ENCODE measurements around the gene MCRS1. TPM values are rescaled to one million over a fixed set of nuclear protein-coding genes. Genes with fewer than 3 reads are reported as not detected.
A peak's percentile ranks its signal among the peaks of the same experiment; 100 is the strongest.
"Not testable (repeated sequence)": the region's sequence is repeated elsewhere in the genome, so short reads cannot be mapped to it uniquely, and the experiment has no call there.

Gene MCRS1, protein sequence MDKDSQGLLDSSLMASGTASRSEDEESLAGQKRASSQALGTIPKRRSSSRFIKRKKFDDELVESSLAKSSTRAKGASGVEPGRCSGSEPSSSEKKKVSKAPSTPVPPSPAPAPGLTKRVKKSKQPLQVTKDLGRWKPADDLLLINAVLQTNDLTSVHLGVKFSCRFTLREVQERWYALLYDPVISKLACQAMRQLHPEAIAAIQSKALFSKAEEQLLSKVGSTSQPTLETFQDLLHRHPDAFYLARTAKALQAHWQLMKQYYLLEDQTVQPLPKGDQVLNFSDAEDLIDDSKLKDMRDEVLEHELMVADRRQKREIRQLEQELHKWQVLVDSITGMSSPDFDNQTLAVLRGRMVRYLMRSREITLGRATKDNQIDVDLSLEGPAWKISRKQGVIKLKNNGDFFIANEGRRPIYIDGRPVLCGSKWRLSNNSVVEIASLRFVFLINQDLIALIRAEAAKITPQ
- 58.5 and 73.9 TPM in 2 replicates for total RNA-seq

- DNase-seq, result peak; percentile 94
Observed at GRCh38 chr12:49567611-49568441, at the start of gene MCRS1. TSS of gene MCRS1 (minus strand) at chr12:49568142. CDS start at chr12:49566731, 1,411 bp downstream.

- peak; percentile 51 for DNase-seq
Observed at GRCh38 chr12:49616533-49617219, 48.7 kb upstream of the MCRS1 start.

GRCh38 chr12:49615725-49616124 is 47.8 kb upstream of the MCRS1 start:
- no peak for DNase-seq

- DNase-seq, result no peak
Observed at GRCh38 chr12:49612210-49612609, 44.3 kb upstream of the MCRS1 start.

- DNase-seq, result not testable (repeated sequence)
Observed at GRCh38 chr12:49610785-49611184, 42.8 kb upstream of the MCRS1 start.

DNA sequence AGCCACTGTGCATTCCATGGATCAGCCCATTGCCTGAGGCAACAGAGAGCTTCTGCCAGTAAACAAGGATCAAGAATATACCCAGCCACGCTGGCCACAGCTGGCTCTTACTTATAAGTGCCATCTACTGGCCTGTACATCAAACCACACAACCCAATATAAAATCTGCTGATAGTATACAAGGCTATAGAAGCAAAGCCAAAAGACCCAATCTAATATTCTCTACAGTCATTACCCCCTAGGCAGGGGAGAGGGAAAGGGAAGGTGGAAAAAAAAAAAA is 41.9 kb upstream of the MCRS1 start:
- peak; percentile 19 for DNase-seq

DNA sequence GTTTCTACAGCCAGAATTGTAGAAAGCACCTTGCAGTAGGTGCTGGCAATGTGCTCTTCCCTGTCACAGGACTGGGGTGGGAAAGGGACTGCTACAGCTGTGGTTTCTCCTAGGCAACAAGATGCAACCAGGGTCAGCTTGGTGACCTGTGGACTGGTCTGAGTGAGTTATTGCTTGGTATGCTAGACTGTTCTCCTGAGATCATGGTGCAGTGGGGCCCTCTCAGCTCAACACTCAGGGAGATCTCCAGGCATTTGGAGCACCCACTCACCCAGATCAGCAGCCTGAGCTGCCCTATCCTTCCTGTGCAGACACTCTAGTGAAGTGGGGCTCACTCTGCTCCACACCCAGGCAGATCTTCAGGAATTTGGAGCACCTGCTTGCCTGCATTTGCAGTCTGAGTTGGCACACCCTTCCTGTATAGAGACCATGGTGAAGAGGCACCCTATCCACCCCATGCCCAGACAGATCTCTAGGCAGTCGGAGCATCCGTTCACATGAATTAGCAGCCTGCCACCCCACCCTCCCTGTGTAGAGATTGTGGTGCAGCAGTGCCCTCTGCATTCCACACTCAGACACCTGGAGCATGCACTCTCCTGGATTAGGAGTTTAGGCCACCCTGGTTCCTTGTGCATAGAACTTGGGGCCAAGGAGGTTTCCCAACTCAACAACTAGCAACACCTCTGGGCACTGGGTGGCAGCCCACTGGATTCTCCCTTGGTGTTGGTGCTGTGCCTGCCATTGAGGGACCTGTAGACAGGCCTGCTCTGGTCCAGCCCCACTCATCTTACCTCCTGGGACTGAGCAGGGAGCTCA is 41.3 kb upstream of the MCRS1 start:
- DNase-seq, result no peak

DNA sequence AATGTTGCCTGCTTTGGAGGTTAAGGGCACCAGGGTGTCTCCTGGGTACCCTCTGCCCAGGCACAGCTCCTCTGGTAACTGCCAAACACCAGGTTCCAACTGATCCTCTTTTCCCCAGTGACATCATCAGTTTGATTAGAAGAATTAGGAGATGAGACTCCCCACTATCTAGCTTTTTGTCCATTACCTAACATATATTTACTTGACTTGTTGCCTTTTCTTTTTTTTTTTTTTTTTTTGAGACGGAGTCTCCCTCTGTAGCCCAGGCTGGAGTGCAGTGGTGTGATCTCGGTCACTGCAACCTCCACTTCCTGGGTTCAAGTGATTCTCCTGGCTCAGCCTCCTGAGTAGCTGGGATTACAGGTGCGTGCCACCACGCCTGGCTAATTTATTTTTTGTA is 37.6 kb upstream of the MCRS1 start, which contains the start of gene FAM186B:
FAM186B (minus strand) TSS at position 101 of the 400 bp plus-strand sequence. CDS start 162 bp downstream, outside the sequence.
- DNase-seq, result not testable (repeated sequence)

GRCh38 chr12:49604856-49605255 is 36.9 kb upstream of the MCRS1 start:
- DNase-seq, result no peak

DNA sequence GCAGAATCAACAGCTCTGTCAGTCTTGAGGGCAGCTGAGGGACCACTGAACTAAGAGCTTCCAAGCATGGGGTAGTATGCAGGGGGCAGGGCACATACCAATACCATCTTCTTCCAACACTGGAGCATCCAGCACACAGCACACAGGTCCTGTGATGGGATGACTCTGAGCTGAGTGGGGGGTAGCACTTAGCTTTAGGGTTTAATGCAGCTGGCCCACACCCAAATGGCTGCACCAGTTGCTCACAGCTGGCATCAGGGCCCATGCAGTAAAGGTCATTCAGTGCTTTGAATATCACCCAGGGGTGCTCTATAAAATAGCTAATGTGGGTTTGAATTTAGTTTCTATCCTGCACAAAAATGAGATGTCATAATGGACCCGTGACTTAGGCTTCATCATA is 35.8 kb upstream of the MCRS1 start:
- DNase-seq, result no peak

- no peak for DNase-seq
Observed at GRCh38 chr12:49599961-49600360, 32.0 kb upstream of the MCRS1 start.

DNA sequence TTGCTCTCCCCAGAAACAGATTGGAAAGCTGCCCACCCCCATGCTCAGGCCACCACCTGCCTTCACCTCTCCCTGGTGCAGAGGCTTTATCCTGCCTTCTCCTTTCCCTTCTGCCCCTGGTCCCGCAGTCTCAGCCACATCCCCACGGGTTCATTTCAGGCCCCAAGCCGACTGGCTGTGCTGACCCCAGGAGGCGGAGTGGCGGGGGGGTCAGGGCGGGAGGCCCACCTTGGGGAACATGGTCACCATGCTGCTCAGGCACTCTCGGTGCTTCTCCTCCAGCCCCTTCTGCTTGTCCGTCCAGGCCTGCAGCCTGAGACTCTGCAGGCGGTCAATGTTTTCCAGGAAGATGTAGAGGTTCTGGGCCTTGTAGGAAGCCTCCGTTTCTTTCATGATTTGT is 30.6 kb upstream of the MCRS1 start:
- DNase-seq, result no peak

DNA sequence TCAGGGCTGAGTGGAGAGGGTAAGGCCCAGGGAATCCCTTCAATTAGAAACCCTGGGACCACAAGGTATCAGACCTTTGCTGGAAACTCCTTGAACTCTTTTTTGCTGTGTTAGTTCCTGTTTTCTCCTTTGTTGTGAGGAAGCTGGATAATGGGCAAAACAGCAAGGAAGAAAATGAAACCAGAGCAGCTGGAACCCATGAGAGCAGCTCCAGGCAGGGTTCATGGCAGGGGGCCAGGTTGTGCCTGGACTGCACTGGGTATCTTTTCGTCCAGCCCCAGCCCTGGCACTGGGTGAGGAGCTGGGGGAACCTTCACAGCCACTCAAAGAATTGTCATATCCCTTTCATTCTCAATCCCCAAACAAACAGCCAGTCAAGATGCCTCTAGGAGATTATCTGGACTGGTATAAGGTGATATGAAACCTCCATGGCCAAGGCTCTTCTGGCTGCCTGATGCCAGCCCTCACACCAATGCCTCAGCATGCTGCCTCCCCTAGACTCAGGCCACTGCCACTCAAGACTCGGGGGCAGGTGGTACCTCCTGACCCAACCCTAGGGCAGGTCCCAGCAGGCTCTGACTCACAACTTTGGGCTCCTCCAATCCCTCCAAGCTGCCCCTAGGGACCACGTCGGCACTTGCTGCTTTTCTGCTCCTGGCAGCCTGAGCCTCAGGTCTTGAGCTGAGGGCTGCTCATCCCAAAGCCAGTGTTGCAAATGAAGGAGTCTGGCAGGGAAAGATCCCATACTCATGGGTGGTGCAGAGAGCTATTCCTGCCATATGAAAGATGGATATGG is 21.0 kb upstream of the MCRS1 start:
- DNase-seq, result no peak

GRCh38 chr12:49588281-49588680 is 20.3 kb upstream of the MCRS1 start:
- no peak for DNase-seq

GRCh38 chr12:49587174-49587908 is 19.4 kb upstream of the MCRS1 start:
- DNase-seq, result no peak

DNA sequence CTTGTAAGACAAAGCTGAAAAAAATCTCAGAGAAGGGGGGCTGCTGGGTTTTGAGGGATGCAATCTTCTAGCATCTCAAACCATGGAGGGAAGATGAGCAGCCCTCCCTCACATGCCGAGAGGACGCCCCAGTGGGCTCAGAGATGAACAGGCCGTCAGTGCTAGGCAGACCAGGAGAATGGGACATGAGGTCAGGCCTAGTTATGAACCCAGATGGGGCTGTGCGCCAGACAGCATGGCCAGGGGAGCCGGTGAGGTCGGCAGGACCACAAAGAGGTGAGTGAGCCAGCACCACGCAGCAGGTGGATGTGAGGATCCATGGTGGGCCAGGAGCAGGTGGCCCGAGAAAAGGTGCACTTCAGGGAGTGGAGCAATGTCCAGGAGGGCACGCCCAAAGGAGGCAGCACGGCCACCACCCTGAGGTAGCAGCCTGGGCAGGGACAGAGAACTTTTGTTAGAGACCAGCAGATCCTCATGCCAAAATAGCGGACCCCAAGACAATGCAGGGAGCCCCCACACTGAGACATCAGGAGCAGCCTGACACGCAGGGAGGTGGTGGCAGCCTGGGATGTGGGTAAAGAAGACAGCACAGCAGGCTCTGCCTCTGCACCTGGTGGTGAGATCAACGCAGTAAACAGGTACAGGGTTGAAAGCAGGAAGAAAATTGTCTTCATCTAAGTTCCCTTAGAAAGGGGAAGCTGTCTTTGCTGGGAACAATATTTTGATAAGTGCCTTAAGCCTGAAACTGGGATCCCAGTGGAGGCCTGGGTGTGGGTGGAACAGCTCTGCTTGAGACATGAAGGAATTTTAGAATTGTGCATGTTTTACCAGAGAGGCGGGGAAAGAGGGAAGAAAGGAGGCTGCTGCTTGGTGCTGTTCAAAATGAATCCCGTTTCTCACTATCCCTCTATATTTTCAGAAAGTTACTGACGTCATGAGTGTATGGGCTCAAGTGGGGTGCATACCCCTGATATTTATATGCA is 17.8 kb upstream of the MCRS1 start:
- DNase-seq, result no peak

DNA sequence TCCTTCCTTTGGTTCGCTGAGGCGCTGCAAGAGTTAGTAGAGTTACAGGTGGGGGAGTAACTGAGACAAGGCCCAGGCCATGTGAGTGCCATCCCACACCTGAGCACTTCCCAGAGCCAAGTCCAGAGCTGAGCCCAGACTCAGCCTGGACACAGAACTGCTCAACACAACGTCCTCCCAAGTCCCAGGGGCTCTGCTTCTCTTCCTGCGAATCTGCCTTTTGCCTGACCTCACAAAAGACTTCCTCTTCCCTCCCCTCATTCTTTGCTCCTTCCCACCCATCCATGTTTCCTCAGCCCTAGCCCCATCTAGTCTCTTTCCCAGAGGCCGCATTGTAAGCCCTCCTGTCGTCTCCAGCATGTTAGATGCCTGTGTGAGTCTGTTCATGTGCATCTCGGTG is 16.6 kb upstream of the MCRS1 start:
- DNase-seq, result no peak

DNA sequence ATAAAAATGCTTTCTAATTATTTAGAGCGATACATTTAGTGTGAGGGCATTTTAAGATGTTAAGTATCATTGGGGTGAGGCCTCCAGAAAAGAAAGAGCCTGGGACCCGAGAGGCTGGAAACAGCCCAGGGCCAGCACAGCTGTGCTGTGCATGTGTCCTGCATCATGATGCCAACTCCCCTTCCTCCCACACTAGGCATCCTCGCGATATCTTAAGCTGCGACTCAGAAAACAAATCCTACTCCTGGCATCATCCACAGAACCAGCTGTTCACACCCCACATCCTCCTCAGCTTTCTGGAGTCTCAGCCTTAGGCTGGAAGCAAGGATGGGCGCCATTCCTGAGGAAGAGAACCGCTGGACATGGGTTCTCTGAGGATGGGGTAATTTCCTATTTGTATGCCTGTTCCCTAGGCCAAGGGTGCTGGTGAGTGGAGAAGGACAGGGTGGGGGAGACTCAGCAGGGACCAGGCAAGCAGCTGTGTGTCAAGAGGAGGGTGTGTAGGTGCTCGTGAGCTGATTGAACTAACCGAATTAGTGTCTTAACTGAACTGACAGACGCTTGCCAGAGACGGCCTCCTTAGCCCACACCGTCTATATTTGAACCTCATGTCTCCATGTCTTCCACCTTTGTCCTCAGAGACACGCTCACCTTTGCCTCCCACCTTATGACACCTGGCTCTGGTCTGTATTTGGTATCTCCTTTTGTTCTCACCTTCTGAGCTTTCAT is 15.6 kb upstream of the MCRS1 start:
- DNase-seq, result no peak

- DNase-seq, result no peak
Observed at GRCh38 chr12:49582850-49583249, 14.9 kb upstream of the MCRS1 start.
